ENCODE results near the gene ANKRD27. TPM values are rescaled to one million over a fixed set of nuclear protein-coding genes. Genes with fewer than 3 reads are reported as not detected.
"Not testable (repeated sequence)": the region's sequence is repeated elsewhere in the genome, so short reads cannot be mapped to it uniquely, and the experiment has no call there.

The ANKRD27 gene
- 10 to 100 TPM; 49.6 to 51.2 TPM for total RNA-seq
- polyA plus RNA-seq: 10 to 100 TPM; 16.0 to 29.9 TPM

DNA sequence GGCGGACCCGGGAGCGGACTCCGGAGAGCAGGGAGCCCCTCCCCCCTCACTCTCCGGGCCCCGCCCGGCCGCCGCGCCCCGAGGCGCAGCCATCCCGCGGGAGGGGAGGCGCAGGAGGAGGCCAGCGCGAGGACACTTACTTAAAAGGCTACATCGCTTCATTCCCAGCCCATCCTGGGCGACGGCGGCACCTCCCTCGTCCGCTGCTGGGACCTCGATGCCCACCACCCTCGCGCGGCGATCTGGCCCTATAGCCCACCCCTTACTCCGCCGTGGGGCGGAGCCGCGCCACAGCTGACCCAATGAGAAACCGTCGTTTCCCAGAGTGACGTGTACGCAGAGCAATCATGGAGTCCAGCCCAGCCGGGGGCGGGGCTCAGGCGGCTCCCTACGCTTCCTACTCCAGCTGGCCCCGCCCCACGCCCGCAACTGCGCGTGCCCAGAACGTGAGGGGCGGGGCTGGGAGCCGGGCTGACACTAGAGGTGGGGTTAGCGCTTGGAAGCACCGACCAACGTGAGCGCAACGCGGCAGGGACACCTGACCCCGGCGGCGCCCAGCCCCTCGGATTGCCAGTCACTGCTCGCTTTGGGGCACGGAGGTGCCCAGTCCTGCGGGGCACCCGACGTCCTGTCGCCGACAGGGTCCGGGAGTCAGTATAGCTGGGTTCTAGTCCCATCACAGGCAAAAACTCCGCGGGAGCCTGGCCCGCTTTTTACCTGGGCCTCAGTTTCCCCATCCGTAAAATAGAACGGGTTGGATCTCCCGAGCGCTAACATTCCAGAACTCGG, at the start of gene ANKRD27:
ANKRD27 (minus strand) TSS at position 250 of the 789 bp plus-strand sequence. CDS start 16,165 bp downstream, outside the sequence.
- Histone ChIP-seq H3K4me1 (ENCODE audit: insufficient read depth, low read length) (peaks cover 45% of the 10 kb centered on the region), H3K27ac (ENCODE audit: low read depth, low read length) (peak within 1 kb of the TSS; percentile 68), H3K27me3 (ENCODE audit: insufficient read depth, low read length) (no peaks in the 10 kb centered on the region), H3K4me3 (ENCODE audit: low read length in 2 of 2) (peak within 1 kb of the TSS; percentile 75 to 81), H3K9me3 (ENCODE audit: control insufficient read depth in 1 of 2, low read length in 2 of 2) (no peaks in the 10 kb centered on the region), H3K36me3 (ENCODE audit: insufficient read depth, low read length) (no peaks in the 10 kb centered on the region)
- Mint-ChIP-seq H3K4me1 (peaks cover 22 to 52% (median 35%) of the 10 kb centered on the region in 4 donors), H3K27me3 (peaks cover 6 to 7% of the 10 kb centered on the region in 2 donors), H3K27ac (peak within 1 kb of the TSS; percentile 77 to 95 (median 91)), H3K9me3 (no peaks in the 10 kb centered on the region), H3K4me3 (peak within 1 kb of the TSS; percentile 91 to 98 (median 96)), H3K36me3 (peaks cover 0 to 11% of the 10 kb centered on the region in 2 donors)
- DNase-seq: peak; percentile 97 to 99 (median 98)
- CTCF ChIA-PET (ENCODE audit: partially characterized antibody): interaction anchor here (0.7 to 1.8 kb wide), 4 partner anchors 16 to 147 kb away, joined by 3 to 5 read pairs (median 4); partner anchors contain the start of gene NUDT19
- POLR2A ChIA-PET (ENCODE audit: partially characterized antibody): interaction anchor here (0.9 to 6.2 kb wide), 10 partner anchors 10 to 296 kb away, joined by 3 to 73 read pairs (median 6); partner anchors contain the start of genes CEP89, FAAP24, NUDT19 and PDCD5
- intact Hi-C loops (cut with micrococcal nuclease): loop anchor here (1.0 to 2.0 kb wide), 8 partner anchors 16 to 502 kb away; partner anchors contain the start of genes DPY19L3, FAAP24, GPATCH1 and NUDT19

DNA sequence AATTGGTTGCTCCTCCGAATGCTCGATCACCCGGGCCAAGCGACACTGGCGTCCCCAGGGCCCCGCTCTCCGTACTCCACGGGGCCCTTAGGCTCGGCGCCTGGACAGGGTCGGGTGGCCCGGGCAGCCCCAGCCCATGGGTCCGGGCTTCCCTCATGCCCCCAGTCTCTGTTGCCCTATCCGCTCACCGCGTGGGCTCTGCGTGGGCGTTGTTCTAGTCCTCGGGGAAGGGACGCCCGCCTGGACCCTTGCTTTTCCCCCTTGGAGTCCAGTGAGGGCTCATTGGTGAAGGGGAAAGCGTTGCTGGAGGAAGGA, 45.9 kb upstream of the ANKRD27 start:
- intact Hi-C loops (cut with micrococcal nuclease): no loop called here
- H3K4me1 Mint-ChIP-seq: peaks cover 0 to 2% (median under 1%) of the 10 kb centered on the region in 4 donors
- H3K36me3 Mint-ChIP-seq: peaks cover 4% of the 10 kb centered on the region in 2 donors
- H3K9me3 ChIP-seq (ENCODE audit: control insufficient read depth in 1 of 2, low read length in 2 of 2): no peaks in the 10 kb centered on the region
- ChIA-PET POLR2A (ENCODE audit: partially characterized antibody) (no interaction called here), CTCF (ENCODE audit: partially characterized antibody) (no interaction called here)
- H3K4me1 ChIP-seq (ENCODE audit: insufficient read depth, low read length): no peaks in the 10 kb centered on the region
- H3K4me3 Mint-ChIP-seq: no peak overlapping the region
- no peak overlapping the region for H3K4me3 ChIP-seq (ENCODE audit: low read length in 2 of 2)
- H3K27ac Mint-ChIP-seq: no peak overlapping the region
- DNase-seq: no peak
- H3K27ac ChIP-seq (ENCODE audit: low read depth, low read length): no peak overlapping the region
- H3K9me3 Mint-ChIP-seq: peaks cover 0 to 2% (median 0%) of the 10 kb centered on the region in 8 donors
- H3K36me3 ChIP-seq (ENCODE audit: insufficient read depth, low read length): no peaks in the 10 kb centered on the region
- H3K27me3 Mint-ChIP-seq: no peaks in the 10 kb centered on the region
- no peaks in the 10 kb centered on the region for H3K27me3 ChIP-seq (ENCODE audit: insufficient read depth, low read length)

DNA sequence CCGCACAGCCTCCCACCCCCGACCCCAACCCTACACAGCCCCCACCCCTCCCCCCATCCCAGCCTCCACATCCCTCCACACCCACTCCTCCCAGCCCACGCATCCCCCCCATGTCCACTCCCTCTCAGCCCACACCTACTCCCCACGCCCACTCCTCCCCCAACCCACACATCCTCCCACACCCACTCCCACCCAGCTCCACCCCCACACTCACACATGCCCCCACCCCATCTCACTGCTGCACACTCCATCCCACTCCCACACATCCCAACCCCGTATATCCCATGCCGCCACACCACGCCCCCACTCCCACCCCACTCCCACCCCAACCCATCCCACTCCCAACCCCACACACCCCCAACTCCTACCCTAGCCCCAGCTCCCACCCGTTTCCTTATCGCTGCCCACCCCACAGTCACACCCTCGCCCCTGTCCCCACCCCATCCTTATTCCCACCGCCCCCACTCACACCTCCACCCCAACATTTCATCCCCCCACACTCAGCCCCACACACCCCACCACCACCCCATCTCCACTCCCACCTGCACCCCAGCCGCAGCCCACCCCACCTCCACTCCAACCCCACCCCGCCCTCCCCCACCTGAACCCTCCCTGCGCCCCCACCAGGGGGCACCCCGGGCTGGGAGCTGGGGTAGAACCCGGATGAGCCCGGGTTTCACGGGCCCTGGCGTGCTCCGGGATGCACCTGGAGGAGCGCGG, 45.4 kb upstream of the ANKRD27 start:
- intact Hi-C loops (cut with micrococcal nuclease): no loop called here
- Mint-ChIP-seq H3K27me3 (no peaks in the 10 kb centered on the region), H3K4me1 (peaks cover 0 to 2% (median under 1%) of the 10 kb centered on the region in 4 donors), H3K4me3 (no peak overlapping the region), H3K36me3 (peaks cover 4% of the 10 kb centered on the region in 2 donors), H3K27ac (no peak overlapping the region), H3K9me3 (no peaks in the 10 kb centered on the region)
- ChIA-PET CTCF (ENCODE audit: partially characterized antibody) (interaction anchor here (0.6 kb wide), 1 partner anchor 69 kb away, joined by 3 read pairs; no protein-coding TSS in a partner anchor), POLR2A (ENCODE audit: partially characterized antibody) (no interaction called here)
- no peak overlapping the region for H3K27ac ChIP-seq (ENCODE audit: low read depth, low read length)
- no peaks in the 10 kb centered on the region for H3K27me3 ChIP-seq (ENCODE audit: insufficient read depth, low read length)
- no peaks in the 10 kb centered on the region for H3K36me3 ChIP-seq (ENCODE audit: insufficient read depth, low read length)
- DNase-seq: no peak
- no peaks in the 10 kb centered on the region for H3K9me3 ChIP-seq (ENCODE audit: control insufficient read depth in 1 of 2, low read length in 2 of 2)
- H3K4me3 ChIP-seq (ENCODE audit: low read length in 2 of 2): no peak overlapping the region
- H3K4me1 ChIP-seq (ENCODE audit: insufficient read depth, low read length): no peaks in the 10 kb centered on the region

DNA sequence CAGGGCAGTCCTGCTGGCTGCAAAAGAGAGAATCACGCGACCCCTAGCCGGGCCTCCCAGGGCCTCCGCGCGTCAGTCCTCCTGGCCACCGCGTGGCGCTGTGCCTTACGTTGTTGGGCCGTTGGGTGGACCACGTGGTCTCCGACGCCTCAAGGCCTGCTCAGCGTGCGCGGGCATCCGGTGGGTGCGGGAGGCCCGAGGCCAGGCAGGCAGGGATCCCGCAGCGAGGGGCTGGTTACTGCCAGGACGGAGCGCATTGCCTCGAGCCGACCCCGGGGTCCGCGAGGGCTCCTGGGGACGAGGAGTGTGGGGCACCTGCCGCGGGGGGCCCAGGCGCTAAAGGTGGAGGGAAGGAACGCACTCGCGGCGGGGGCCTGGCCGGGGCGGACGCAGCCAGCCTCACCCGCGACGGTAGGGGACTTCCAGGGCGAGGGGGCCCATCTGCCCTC, 44.7 kb upstream of the ANKRD27 start, which contains the start of gene TDRD12:
TDRD12 (plus strand) TSS at position 157 of the 449 bp plus-strand sequence. CDS start 306 bp downstream, outside the sequence.
- Mint-ChIP-seq H3K36me3 (peaks cover 9 to 11% of the 10 kb centered on the region in 2 donors), H3K4me1 (peaks cover 0 to 2% (median under 1%) of the 10 kb centered on the region in 4 donors), H3K27ac (no peak within 1 kb of the TSS), H3K27me3 (no peaks in the 10 kb centered on the region), H3K4me3 (no peak within 1 kb of the TSS), H3K9me3 (no peaks in the 10 kb centered on the region)
- H3K4me1 ChIP-seq (ENCODE audit: insufficient read depth, low read length): no peaks in the 10 kb centered on the region
- ChIA-PET CTCF (ENCODE audit: partially characterized antibody) (interaction anchor here (0.6 kb wide), 1 partner anchor 68 kb away, joined by 3 read pairs; no protein-coding TSS in a partner anchor), POLR2A (ENCODE audit: partially characterized antibody) (no interaction called here)
- no peaks in the 10 kb centered on the region for H3K9me3 ChIP-seq (ENCODE audit: control insufficient read depth in 1 of 2, low read length in 2 of 2)
- intact Hi-C loops (cut with micrococcal nuclease): no loop called here
- H3K36me3 ChIP-seq (ENCODE audit: insufficient read depth, low read length): peaks cover 2% of the 10 kb centered on the region
- H3K27ac ChIP-seq (ENCODE audit: low read depth, low read length): no peak within 1 kb of the TSS
- no peaks in the 10 kb centered on the region for H3K27me3 ChIP-seq (ENCODE audit: insufficient read depth, low read length)
- DNase-seq: no peak
- H3K4me3 ChIP-seq (ENCODE audit: low read length in 2 of 2): no peak within 1 kb of the TSS

DNA sequence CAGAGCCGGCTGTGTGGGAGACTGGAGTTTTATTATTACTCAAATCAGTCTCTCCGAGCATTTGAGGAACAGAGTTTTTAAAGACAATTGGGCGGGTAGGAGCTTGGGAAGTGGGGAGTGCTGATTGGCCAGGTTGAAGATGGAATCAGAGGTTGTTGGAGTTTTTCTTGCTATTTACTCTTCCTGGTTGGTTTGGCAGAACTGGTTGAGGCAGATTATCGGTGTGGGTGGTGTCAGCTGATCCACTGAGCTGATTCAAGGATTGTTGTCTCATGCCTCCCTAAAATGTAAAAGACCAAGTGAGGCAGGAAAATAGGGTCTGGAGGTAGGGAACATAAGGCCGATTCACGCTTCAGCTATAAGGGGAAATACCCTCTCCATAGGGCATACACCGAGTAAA, 43.3 kb upstream of the ANKRD27 start:
- ChIA-PET POLR2A (ENCODE audit: partially characterized antibody) (no interaction called here), CTCF (ENCODE audit: partially characterized antibody) (no interaction called here)
- no peaks in the 10 kb centered on the region for H3K9me3 ChIP-seq (ENCODE audit: control insufficient read depth in 1 of 2, low read length in 2 of 2)
- H3K4me1 ChIP-seq (ENCODE audit: insufficient read depth, low read length): no peaks in the 10 kb centered on the region
- no peak overlapping the region for H3K4me3 ChIP-seq (ENCODE audit: low read length in 2 of 2)
- H3K9me3 Mint-ChIP-seq: no peaks in the 10 kb centered on the region
- H3K27me3 Mint-ChIP-seq: no peaks in the 10 kb centered on the region
- peaks cover 0 to 2% (median under 1%) of the 10 kb centered on the region in 4 donors for H3K4me1 Mint-ChIP-seq
- H3K4me3 Mint-ChIP-seq: no peak overlapping the region
- intact Hi-C loops (cut with micrococcal nuclease): no loop called here
- DNase-seq: no peak
- peak overlapping the region in 1 of 7 donors; percentile 44 for H3K27ac Mint-ChIP-seq
- H3K27ac ChIP-seq (ENCODE audit: low read depth, low read length): no peak overlapping the region
- no peaks in the 10 kb centered on the region for H3K27me3 ChIP-seq (ENCODE audit: insufficient read depth, low read length)
- peaks cover 16% of the 10 kb centered on the region in 2 donors for H3K36me3 Mint-ChIP-seq
- peaks cover 3% of the 10 kb centered on the region for H3K36me3 ChIP-seq (ENCODE audit: insufficient read depth, low read length)

DNA sequence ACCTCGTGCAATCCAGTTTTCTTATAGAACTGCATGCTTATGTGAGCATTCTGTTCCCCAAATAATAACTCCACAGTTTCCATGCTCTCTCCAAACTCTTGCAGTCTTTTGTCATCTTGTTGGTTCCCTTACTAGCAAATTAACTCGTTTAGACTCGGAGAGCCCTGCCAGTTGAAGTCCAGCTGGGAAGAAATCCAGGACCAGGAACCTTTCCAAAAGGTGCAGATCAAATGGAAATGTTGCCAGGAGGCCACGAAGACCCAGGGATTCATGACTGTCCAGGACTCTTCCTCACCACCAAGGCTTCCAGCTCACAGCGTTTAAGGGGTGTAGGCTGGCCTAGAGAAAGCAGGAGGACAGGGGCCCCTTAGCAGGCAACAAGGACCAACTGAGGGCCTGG, 42.5 kb upstream of the ANKRD27 start:
- H3K27ac Mint-ChIP-seq: peak overlapping the region in 1 of 7 donors; percentile 23

DNA sequence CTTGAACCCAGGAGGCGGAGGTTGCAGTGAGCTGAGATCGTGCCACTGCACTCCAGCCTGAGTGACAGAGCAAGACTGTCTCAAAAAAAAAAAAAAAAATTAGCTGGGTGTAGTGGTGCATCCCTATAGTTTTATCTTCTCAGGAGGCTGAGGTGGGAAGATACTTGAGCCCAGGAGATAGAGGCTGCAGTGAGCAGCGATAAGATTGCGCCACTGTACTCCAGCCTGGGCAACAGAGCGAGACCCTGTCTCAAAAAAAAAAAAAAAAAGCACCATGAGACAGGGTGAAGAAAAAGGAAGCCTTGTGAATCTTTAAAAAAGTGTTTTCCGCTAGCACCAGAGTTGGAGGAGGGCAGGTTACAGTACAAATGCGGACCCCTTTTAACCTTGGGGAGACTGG, 41.2 kb upstream of the ANKRD27 start:
- H3K27me3 Mint-ChIP-seq; H3K27me3 ChIP-seq (ENCODE audit: insufficient read depth, low read length); DNase-seq; H3K4me1 ChIP-seq (ENCODE audit: insufficient read depth, low read length); intact Hi-C loops (cut with micrococcal nuclease); H3K9me3 ChIP-seq (ENCODE audit: control insufficient read depth in 1 of 2, low read length in 2 of 2); H3K9me3 Mint-ChIP-seq; H3K4me1 Mint-ChIP-seq; H3K27ac ChIP-seq (ENCODE audit: low read depth, low read length); H3K36me3 ChIP-seq (ENCODE audit: insufficient read depth, low read length); H3K4me3 ChIP-seq (ENCODE audit: low read length in 2 of 2); CTCF ChIA-PET (ENCODE audit: partially characterized antibody); H3K4me3 Mint-ChIP-seq: not testable (repeated sequence)
- POLR2A ChIA-PET (ENCODE audit: partially characterized antibody): interaction anchor here (1.7 kb wide), 1 partner anchor 25 kb away, joined by 3 read pairs; the partner anchor contains the start of gene NUDT19
- peaks cover 18 to 22% of the 10 kb centered on the region in 2 donors for H3K36me3 Mint-ChIP-seq
- H3K27ac Mint-ChIP-seq: peak overlapping the region in 2 of 7 donors; percentile 29 to 47

More for the DNA sequence above, 42.5 kb upstream of the ANKRD27 start:
- POLR2A ChIA-PET (ENCODE audit: partially characterized antibody): interaction anchor here (1.7 kb wide), 1 partner anchor 26 kb away, joined by 3 read pairs; the partner anchor contains the start of gene NUDT19
- H3K9me3 Mint-ChIP-seq: no peaks in the 10 kb centered on the region
- no peak overlapping the region for H3K4me3 Mint-ChIP-seq
- H3K27me3 Mint-ChIP-seq: no peaks in the 10 kb centered on the region
- H3K36me3 ChIP-seq (ENCODE audit: insufficient read depth, low read length): peaks cover 6% of the 10 kb centered on the region
- intact Hi-C loops (cut with micrococcal nuclease): no loop called here
- peaks cover 0 to 2% (median under 1%) of the 10 kb centered on the region in 4 donors for H3K4me1 Mint-ChIP-seq
- CTCF ChIA-PET (ENCODE audit: partially characterized antibody): no interaction called here
- no peak overlapping the region for H3K4me3 ChIP-seq (ENCODE audit: low read length in 2 of 2)
- no peaks in the 10 kb centered on the region for H3K27me3 ChIP-seq (ENCODE audit: insufficient read depth, low read length)
- no peak overlapping the region for H3K27ac ChIP-seq (ENCODE audit: low read depth, low read length)
- no peaks in the 10 kb centered on the region for H3K4me1 ChIP-seq (ENCODE audit: insufficient read depth, low read length)
- H3K36me3 Mint-ChIP-seq: peaks cover 18 to 21% of the 10 kb centered on the region in 2 donors
- H3K9me3 ChIP-seq (ENCODE audit: control insufficient read depth in 1 of 2, low read length in 2 of 2): no peaks in the 10 kb centered on the region
- DNase-seq: no peak
